Body of pancreas (tissue), 4 donors: ENCODE measurements around the gene GSAP. TPM values are rescaled to one million over a fixed set of nuclear protein-coding genes. Genes with fewer than 3 reads are reported as not detected.

Source experiments
- ATAC-seq: fragments of 150-250 bp; one replicate; pipeline ENCODE4 v1.9.1; 2016
- DNase-seq, 4 donors: peaks; one replicate each; pipeline ENCODE4 v3.0.0-alpha.2; 2019
- H3K27ac ChIP-seq, 4 donors: fragments of 200-600 bp; sonication (generic); 1 replicate in 3 of 4; 2 replicates in 1 of 4; pipeline versions ENCODE4 v1.5.1 to v1.6.1; 2016 to 2019; ENCODE audit warnings: mild to moderate bottlenecking in 1 of 4, mixed read lengths in 1 of 4, moderate library complexity in 1 of 4
- H3K27me3 ChIP-seq, 2 donors: fragments of 200-600 bp; sonication (generic); one replicate each; pipeline ENCODE4 v1.6.0; 2016; ENCODE audit warnings: mild to moderate bottlenecking in 1 of 2
- H3K36me3 ChIP-seq, 2 donors: fragments of 200-600 bp; sonication (generic); replicated peaks in 1 of 2; 2 replicates each; pipeline ENCODE4 v1.5.1; 2016; ENCODE audit warnings: low read depth in 2 of 2; ENCODE audit not compliant: insufficient read depth in 1 of 2
- H3K4me1 ChIP-seq: fragments of 200-600 bp; sonication (generic); one replicate; pipeline ENCODE4 v1.6.0; 2016
- H3K4me3 ChIP-seq, 2 donors: fragments of 200-600 bp; sonication (generic); 1 replicate in 1 of 2; 2 replicates in 1 of 2; pipeline ENCODE4 v1.5.1; 2016 to 2019
- H3K9me3 ChIP-seq, 3 donors: fragments of 200-600 bp; sonication (generic); 1 replicate in 2 of 3; 2 replicates in 1 of 3; pipeline ENCODE4 v1.5.1; 2016
- CTCF ChIP-seq, 7 experiments: fragments of 450-650 bp in 4 of 7; fragments of 200-600 bp in 3 of 7; sonication (generic) in 3 of 7; IDR thresholded peaks; one replicate each; pipeline ENCODE4 v1.5.1; 2016 to 2019; ENCODE audit warnings: antibody characterized with exemption in 7 of 7
- POLR2A ChIP-seq, 3 donors: fragments of 450-650 bp; IDR thresholded peaks; one replicate each; pipeline ENCODE4 v1.6.1; 2016; ENCODE audit warnings: antibody characterized with exemption in 3 of 3, mild to moderate bottlenecking in 2 of 3
- WGBS, 2 donors: methylation state at CpG; one replicate each; pipeline ENCODE4 v1.1.5; 2017; 5-methylcytosine and 5-hydroxymethylcytosine counted together
- intact Hi-C: fragments of 100-400 bp; cut with DNase I; formaldehyde crosslinking; loops from one replicate; pipeline ENCODE4 v1.15.1; 2023
- total RNA-seq, 2 donors: library from RNA; depleted of rRNA; stranded (reverse); fragments of >200 nt; gene quantifications; one replicate each; pipeline ENCODE4 v1.1.0, GENCODE V29; 2016

Gene GSAP
- total RNA-seq, 2 donors from 2014 or later: 13.7 to 18.8 TPM

- Histone ChIP-seq H3K36me3 (peaks cover 0 to 11% of the 10 kb centered on the region in 2 donors), H3K27ac (no peak overlapping the region), H3K4me3 (no peak overlapping the region), H3K27me3 (no peaks in the 10 kb centered on the region), H3K4me1 (no peaks in the 10 kb centered on the region), H3K9me3 (no peaks in the 10 kb centered on the region)
- TF ChIP-seq CTCF (IDR thresholded peaks at IDR 0.05): no peak
- TF ChIP-seq POLR2A (IDR thresholded peaks at IDR 0.05): no peak
- 72 to 86% methylated on average over 5 of the region's 5 CpGs for WGBS, 2 donors
- intact Hi-C loops: no loop called here
- ATAC-seq (no peak), DNase-seq (no peak)
These were observed 102.2 kb downstream of the GSAP start for GRCh38 chr7:77313876-77314480.

GRCh38 chr7:77313085-77313484, 103.1 kb downstream of the GSAP start:
- no peak overlapping the region for H3K27ac ChIP-seq
- intact Hi-C loops: no loop called here

GRCh38 chr7:77310982-77311381, 105.2 kb downstream of the GSAP start:
- no peak for ATAC-seq
- Histone ChIP-seq H3K27me3 (no peaks in the 10 kb centered on the region), H3K36me3 (peaks cover 0 to 11% of the 10 kb centered on the region in 2 donors), H3K9me3 (no peaks in the 10 kb centered on the region), H3K27ac (no peak overlapping the region), H3K4me1 (no peaks in the 10 kb centered on the region), H3K4me3 (no peak overlapping the region)
- intact Hi-C loops: no loop called here
- no peak for DNase-seq
- 89 to 90% methylated on average over 5 of the region's 5 CpGs for WGBS, 2 donors
- TF ChIP-seq CTCF (IDR thresholded peaks at IDR 0.05) (no peak), POLR2A (IDR thresholded peaks at IDR 0.05) (no peak)

More at GRCh38 chr7:77313085-77313484, 103.1 kb downstream of the GSAP start:
- DNase-seq (no peak), ATAC-seq (no peak)
- H3K4me1 ChIP-seq: no peaks in the 10 kb centered on the region
- TF ChIP-seq POLR2A (IDR thresholded peaks at IDR 0.05) (no peak), CTCF (IDR thresholded peaks at IDR 0.05) (no peak)
- no peaks in the 10 kb centered on the region for H3K9me3 ChIP-seq
- 58 to 66% methylated on average over 2 of the region's 2 CpGs for WGBS, 2 donors
- H3K36me3 ChIP-seq: peaks cover 0 to 11% of the 10 kb centered on the region in 2 donors
- no peaks in the 10 kb centered on the region for H3K27me3 ChIP-seq
- H3K4me3 ChIP-seq: no peak overlapping the region

GRCh38 chr7:77309714-77310220, 106.4 kb downstream of the GSAP start:
- no peaks in the 10 kb centered on the region for H3K9me3 ChIP-seq
- WGBS, 2 donors: 66 to 90% methylated on average over 1 of the region's 1 CpG
- no peak for ATAC-seq
- no peak for TF ChIP-seq POLR2A (IDR thresholded peaks at IDR 0.05)
- no peak for TF ChIP-seq CTCF (IDR thresholded peaks at IDR 0.05)
- intact Hi-C loops: no loop called here
- H3K27ac ChIP-seq: no peak overlapping the region
- no peaks in the 10 kb centered on the region for H3K27me3 ChIP-seq
- H3K4me3 ChIP-seq: no peak overlapping the region
- no peaks in the 10 kb centered on the region for H3K4me1 ChIP-seq
- DNase-seq: no peak
- peaks cover 0 to 11% of the 10 kb centered on the region in 2 donors for H3K36me3 ChIP-seq

- ATAC-seq (no peak), DNase-seq (no peak)
- no peaks in the 10 kb centered on the region for H3K4me1 ChIP-seq
- 100% methylated on average over 4 of the region's 4 CpGs; no CpG with 5 or more reads in 1 of the 2 donors for WGBS, 2 donors
- no peak overlapping the region for H3K27ac ChIP-seq
- H3K4me3 ChIP-seq: no peak overlapping the region
- H3K36me3 ChIP-seq: peaks cover 0 to 7% of the 10 kb centered on the region in 2 donors
- no peaks in the 10 kb centered on the region for H3K9me3 ChIP-seq
- H3K27me3 ChIP-seq: no peaks in the 10 kb centered on the region
- intact Hi-C loops: no loop called here
- no peak for TF ChIP-seq CTCF (IDR thresholded peaks at IDR 0.05)
- no peak for TF ChIP-seq POLR2A (IDR thresholded peaks at IDR 0.05)
These were observed 107.4 kb downstream of the GSAP start for GRCh38 chr7:77308792-77309191.
